ENCODE data around the gene FAM20C. TPM values are rescaled to one million over a fixed set of nuclear protein-coding genes. Genes with fewer than 3 reads are reported as not detected.
A peak's percentile ranks its signal among the peaks of the same experiment; 100 is the strongest.

Gene FAM20C
- total RNA-seq, 1 donor from 2014 or later: 21.9 TPM

DNA sequence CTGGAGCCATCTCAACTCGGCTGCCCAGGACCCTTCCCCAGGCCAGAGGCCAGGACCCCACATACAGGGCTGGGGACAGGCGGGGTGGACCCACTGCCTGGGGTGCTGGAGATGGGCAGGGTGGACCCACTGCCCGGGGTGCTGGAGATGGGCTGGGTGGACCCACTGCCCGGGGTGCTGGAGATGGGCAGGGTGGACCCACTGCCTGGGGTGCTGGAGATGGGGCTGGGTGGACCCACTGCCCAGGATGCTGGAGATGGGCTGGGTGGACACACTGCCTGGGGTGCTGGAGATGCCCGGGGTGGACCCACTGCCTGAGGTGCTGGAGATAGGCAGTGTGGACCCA, 65.2 kb downstream of the FAM20C start:
- no peak overlapping the region for H3K4me3 Mint-ChIP-seq
- H3K4me1 Mint-ChIP-seq: no peaks in the 10 kb centered on the region
- no peaks in the 10 kb centered on the region for H3K27me3 Mint-ChIP-seq (ENCODE audit: low read depth)
- H3K36me3 Mint-ChIP-seq (ENCODE audit: low read depth): peaks cover 17% of the 10 kb centered on the region
- H3K9me3 Mint-ChIP-seq: no peaks in the 10 kb centered on the region
- TF ChIP-seq, protein P1, sequence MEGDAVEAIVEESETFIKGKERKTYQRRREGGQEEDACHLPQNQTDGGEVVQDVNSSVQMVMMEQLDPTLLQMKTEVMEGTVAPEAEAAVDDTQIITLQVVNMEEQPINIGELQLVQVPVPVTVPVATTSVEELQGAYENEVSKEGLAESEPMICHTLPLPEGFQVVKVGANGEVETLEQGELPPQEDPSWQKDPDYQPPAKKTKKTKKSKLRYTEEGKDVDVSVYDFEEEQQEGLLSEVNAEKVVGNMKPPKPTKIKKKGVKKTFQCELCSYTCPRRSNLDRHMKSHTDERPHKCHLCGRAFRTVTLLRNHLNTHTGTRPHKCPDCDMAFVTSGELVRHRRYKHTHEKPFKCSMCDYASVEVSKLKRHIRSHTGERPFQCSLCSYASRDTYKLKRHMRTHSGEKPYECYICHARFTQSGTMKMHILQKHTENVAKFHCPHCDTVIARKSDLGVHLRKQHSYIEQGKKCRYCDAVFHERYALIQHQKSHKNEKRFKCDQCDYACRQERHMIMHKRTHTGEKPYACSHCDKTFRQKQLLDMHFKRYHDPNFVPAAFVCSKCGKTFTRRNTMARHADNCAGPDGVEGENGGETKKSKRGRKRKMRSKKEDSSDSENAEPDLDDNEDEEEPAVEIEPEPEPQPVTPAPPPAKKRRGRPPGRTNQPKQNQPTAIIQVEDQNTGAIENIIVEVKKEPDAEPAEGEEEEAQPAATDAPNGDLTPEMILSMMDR (conservative IDR thresholded peaks at IDR 0.05): no peak
- H3K27ac Mint-ChIP-seq (ENCODE audit: unreplicated experiment): no peak overlapping the region
- no peak for DNase-seq (ENCODE audit: low read depth, low spot score)

DNA sequence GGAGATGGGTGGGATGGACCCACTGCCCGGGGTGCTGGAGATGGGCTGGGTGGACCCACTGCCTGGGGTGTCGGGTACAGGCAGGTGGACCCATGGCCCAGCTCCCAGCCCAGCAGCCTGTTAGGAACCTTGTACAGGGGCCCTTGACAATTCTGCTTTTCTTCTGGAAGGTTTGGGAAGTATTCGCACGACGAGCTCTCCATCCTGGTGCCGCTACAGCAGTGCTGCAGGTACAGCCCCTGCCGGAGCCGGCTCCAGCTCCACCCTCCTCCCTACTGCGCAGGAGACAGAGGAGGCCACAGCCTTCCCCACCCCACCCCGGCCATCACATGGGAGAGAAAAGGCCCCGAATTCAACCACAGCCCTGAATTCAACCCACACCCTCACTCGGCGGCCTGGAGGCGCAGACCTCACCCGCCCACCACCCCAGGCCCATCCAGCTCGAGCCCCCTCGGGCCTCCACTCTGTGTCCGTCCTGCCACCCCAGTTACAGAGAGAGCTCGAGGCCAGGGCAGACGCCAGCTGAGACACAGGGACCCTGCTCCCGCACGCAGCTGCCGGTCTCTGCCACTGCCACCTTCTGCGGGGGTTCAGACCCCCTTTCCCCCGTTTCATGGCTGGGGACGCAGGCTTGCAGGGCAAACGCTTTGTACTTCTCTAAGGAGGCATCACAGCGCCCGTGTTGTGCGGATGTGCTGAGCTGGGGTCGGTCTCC, 66.3 kb downstream of the FAM20C start:
- Mint-ChIP-seq H3K27ac (ENCODE audit: unreplicated experiment) (no peak overlapping the region), H3K9me3 (no peaks in the 10 kb centered on the region), H3K4me3 (no peak overlapping the region), H3K36me3 (ENCODE audit: low read depth) (peaks cover 18% of the 10 kb centered on the region), H3K27me3 (ENCODE audit: low read depth) (no peaks in the 10 kb centered on the region), H3K4me1 (no peaks in the 10 kb centered on the region)
- TF ChIP-seq, protein P1 (conservative IDR thresholded peaks at IDR 0.05): no peak
- no peak for DNase-seq (ENCODE audit: low read depth, low spot score)

GRCh38 chr7:259191-259505, 66.8 kb downstream of the FAM20C start:
- H3K27ac Mint-ChIP-seq (ENCODE audit: unreplicated experiment): peak overlapping the region; percentile 44
- H3K9me3 Mint-ChIP-seq: no peaks in the 10 kb centered on the region
- TF ChIP-seq, protein P1 (conservative IDR thresholded peaks at IDR 0.05): no peak
- H3K27me3 Mint-ChIP-seq (ENCODE audit: low read depth): no peaks in the 10 kb centered on the region
- no peak for DNase-seq (ENCODE audit: low read depth, low spot score)
- H3K36me3 Mint-ChIP-seq (ENCODE audit: low read depth): peaks cover 18% of the 10 kb centered on the region
- no peak overlapping the region for H3K4me3 Mint-ChIP-seq
- no peaks in the 10 kb centered on the region for H3K4me1 Mint-ChIP-seq

DNA sequence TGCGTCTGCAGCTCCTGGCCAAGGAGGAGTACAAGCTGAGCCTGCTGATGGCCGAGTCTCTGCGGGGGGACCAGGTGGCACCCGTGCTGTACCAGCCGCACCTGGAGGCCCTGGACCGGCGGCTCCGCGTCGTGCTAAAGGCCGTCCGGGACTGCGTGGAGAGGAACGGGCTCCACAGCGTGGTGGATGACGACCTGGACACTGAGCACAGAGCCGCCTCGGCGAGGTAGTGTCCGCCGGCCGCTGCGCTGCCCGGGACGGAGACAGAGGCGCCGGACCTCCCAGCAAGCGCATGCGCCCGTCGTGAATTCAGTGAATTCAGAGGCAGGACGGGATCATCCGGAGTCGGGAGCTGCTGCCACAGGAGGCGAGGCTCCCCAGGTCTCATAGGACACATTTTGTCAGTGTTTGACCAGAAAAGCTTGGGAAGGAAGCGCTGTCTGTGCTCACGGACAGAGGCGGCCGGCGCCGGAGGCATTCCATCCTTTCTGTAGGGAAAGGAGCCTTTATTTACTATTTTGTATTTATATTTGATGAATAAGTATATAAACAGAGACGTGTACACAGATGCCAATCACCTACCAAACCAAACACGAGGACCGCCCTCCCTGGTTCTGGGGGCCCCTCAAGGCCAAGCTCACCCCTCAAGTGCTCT, 67.5 kb downstream of the FAM20C start:
- Mint-ChIP-seq H3K27ac (ENCODE audit: unreplicated experiment) (no peak overlapping the region), H3K27me3 (ENCODE audit: low read depth) (peaks cover 2% of the 10 kb centered on the region), H3K36me3 (ENCODE audit: low read depth) (peaks cover 16% of the 10 kb centered on the region), H3K4me1 (no peaks in the 10 kb centered on the region), H3K9me3 (no peaks in the 10 kb centered on the region), H3K4me3 (no peak overlapping the region)
- TF ChIP-seq, protein P1 (conservative IDR thresholded peaks at IDR 0.05): no peak
- no peak for DNase-seq (ENCODE audit: low read depth, low spot score)

- Mint-ChIP-seq H3K4me3 (no peak overlapping the region), H3K27me3 (ENCODE audit: low read depth) (peaks cover 4% of the 10 kb centered on the region), H3K4me1 (no peaks in the 10 kb centered on the region), H3K27ac (ENCODE audit: unreplicated experiment) (no peak overlapping the region), H3K9me3 (no peaks in the 10 kb centered on the region), H3K36me3 (ENCODE audit: low read depth) (peaks cover 14% of the 10 kb centered on the region)
- DNase-seq (ENCODE audit: low read depth, low spot score): no peak
- TF ChIP-seq, protein P1 (conservative IDR thresholded peaks at IDR 0.05): no peak
These were observed 68.3 kb downstream of the FAM20C start for GRCh38 chr7:260441-261281.
